Measurements from ENCODE around the gene POM121L2.
"Not testable (repeated sequence)": the region's sequence is repeated elsewhere in the genome, so short reads cannot be mapped to it uniquely, and the experiment has no call there.

Gene POM121L2

DNA sequence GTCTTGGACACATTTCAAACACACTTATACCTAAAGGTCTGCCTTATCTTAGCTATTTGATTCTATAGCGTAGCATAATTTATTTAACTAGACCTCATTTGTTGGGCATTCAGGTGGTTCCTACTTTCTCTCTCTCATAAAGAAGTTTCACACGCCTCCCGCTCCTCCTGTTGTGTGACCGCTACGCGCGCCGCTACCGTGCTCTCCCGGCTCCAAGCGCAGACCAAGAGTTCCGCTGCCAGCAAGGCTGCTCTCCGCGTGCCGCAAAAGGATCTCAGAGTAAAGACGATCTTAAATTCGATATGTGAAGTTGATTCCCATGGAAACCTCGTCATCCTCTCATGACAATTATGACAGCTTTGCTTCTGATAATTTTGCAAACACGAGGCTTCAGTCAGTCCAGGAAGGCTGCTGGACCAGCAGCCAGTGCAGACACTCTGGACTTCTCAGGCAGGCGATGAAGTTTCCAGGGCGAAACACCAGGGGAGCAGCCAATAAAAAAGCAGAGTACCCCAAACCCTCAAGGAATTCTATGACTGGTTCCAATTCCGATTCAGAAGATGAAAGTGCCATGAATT lies 44.1 kb downstream of the POM121L2 start:
- no peak overlapping the region for H3K4me3 ChIP-seq (ENCODE audit: low read depth, low read length)
- TF ChIP-seq, protein P1, sequence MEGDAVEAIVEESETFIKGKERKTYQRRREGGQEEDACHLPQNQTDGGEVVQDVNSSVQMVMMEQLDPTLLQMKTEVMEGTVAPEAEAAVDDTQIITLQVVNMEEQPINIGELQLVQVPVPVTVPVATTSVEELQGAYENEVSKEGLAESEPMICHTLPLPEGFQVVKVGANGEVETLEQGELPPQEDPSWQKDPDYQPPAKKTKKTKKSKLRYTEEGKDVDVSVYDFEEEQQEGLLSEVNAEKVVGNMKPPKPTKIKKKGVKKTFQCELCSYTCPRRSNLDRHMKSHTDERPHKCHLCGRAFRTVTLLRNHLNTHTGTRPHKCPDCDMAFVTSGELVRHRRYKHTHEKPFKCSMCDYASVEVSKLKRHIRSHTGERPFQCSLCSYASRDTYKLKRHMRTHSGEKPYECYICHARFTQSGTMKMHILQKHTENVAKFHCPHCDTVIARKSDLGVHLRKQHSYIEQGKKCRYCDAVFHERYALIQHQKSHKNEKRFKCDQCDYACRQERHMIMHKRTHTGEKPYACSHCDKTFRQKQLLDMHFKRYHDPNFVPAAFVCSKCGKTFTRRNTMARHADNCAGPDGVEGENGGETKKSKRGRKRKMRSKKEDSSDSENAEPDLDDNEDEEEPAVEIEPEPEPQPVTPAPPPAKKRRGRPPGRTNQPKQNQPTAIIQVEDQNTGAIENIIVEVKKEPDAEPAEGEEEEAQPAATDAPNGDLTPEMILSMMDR (IDR thresholded peaks at IDR 0.05; ENCODE audit: low read depth, low read length) = no peak
- DNase-seq (ENCODE audit: low read depth, low spot score) = no peak
- in situ Hi-C loops (cut with HindIII; ENCODE audit: low sequenced_read_pairs) = no loop called here

DNA sequence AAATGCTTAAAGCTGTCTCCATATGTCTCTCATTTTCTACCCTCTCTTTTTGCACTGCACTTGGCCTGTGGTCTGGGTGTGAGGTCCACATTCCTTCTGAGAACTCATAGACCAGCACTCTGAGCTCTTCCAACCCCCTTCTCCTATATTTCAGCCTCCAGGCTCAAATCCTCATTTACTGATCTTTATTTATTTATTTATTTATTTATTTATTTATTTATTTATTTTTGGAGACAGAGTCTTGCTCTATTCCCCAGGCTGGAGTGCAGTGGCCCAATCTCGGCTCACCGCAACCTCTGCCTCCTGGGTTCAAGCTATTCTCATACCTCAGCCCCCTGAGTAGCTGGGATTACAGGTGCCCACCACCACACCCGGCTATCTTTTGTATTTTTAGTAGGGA lies 45.1 kb downstream of the POM121L2 start:
- DNase-seq (ENCODE audit: low read depth, low spot score); H3K4me3 ChIP-seq (ENCODE audit: low read depth, low read length); in situ Hi-C loops (cut with HindIII; ENCODE audit: low sequenced_read_pairs): not testable (repeated sequence)

DNA sequence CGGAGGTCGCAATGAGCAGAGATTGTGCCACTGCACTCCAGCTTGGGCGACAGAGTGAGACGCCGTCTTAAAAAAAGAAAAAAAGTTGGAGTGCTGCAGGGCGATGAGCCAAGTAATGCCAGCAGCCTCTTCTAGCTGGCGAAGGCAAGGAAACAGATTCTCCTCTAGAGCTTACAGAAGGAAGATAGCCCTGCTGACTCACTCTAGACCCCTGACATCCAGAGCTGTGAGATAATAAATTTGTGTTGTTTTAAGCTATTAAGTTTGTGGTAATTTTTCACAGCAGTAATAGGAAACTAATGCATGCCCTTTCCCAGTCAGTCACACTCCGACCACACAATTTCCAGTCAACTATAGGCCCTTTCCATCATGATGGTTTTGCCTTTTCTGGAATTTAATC lies 48.2 kb downstream of the POM121L2 start:
- in situ Hi-C loops (cut with HindIII; ENCODE audit: low sequenced_read_pairs) = no loop called here
- H3K4me3 ChIP-seq (ENCODE audit: low read depth, low read length) = no peak overlapping the region
- no peak for DNase-seq (ENCODE audit: low read depth, low spot score)
- TF ChIP-seq, protein P1 (IDR thresholded peaks at IDR 0.05; ENCODE audit: low read depth, low read length) = no peak

DNA sequence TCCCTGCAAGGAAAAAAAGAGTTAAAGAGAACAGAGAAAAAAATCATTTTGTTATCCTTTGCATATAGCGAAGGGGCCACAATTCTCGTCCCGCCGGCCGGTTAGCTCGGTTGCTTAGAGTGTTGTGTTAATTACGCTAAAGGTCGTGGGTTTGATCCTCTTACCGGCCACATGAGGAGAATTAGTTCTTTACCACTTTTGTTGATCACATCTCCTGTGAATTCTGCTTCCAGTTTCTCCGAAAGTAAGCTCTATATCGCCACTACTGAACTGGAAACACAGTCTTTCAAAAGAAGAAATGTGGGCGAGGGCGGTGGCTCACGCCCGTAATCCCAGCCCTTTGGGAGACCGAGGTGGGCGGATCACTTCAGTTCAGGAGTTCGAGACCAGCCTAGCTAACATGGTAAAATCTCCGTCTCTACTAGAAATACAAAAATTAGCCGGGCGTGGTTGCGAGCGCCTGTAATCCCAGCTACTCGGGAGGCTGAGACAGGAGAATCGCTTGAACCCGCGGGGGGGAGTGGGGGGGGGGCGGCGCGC lies 51.2 kb downstream of the POM121L2 start:
- in situ Hi-C loops (cut with HindIII; ENCODE audit: low sequenced_read_pairs) = no loop called here
- no peak for DNase-seq (ENCODE audit: low read depth, low spot score)
- TF ChIP-seq, protein P1 (IDR thresholded peaks at IDR 0.05; ENCODE audit: low read depth, low read length) = no peak
- peak overlapping the region; percentile 10 for H3K4me3 ChIP-seq (ENCODE audit: low read depth, low read length)

DNA sequence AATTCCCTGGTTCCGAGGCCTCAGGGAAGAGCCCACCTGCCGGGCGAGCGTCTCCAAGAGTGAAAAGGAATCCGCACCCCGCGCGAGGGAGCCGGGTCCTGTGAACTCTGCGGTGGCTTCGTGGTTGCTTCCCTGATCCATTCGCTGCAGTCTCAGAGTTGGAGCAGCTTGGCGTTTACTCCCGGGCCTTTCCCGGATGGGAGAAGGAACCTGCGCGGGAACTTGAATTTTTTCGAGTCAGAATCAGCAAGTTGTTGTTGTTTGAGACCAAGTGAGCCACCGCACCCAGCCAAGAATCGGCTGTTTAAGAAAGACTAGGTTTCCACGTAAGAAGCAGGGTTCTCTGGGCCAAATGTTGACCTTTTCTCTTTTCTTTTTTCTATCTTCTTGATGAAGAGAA lies 51.7 kb downstream of the POM121L2 start:
- no peak overlapping the region for H3K4me3 ChIP-seq (ENCODE audit: low read depth, low read length)
- in situ Hi-C loops (cut with HindIII; ENCODE audit: low sequenced_read_pairs) = no loop called here
- TF ChIP-seq, protein P1 (IDR thresholded peaks at IDR 0.05; ENCODE audit: low read depth, low read length) = no peak
- no peak for DNase-seq (ENCODE audit: low read depth, low spot score)

Data from astrocyte of the spinal cord (primary cell).